H54 (cell line): ENCODE results near the gene RERE.
"Not testable (repeated sequence)": the region's sequence is repeated elsewhere in the genome, so short reads cannot be mapped to it uniquely, and the experiment has no call there.

Source experiments
- DNase-seq: peaks from one replicate; pipeline ENCODE4 v3.0.0; 2011; ENCODE audit warnings: low spot score, mixed read lengths; ENCODE audit not compliant: insufficient read length
- FAIRE-seq: peaks from 3 replicates; lab custom pipeline; 2011; peaks lifted over from hg19 to GRCh38; lab: Jason Lieb, UNC
- POLR2A ChIP-seq: IDR thresholded peaks from 2 replicates; pipeline ENCODE4 v1.6.1; 2011; ENCODE audit warnings: low read depth, mild to moderate bottlenecking, low read length

The RERE gene

GRCh38 chr1:8629241-8630091 lies 188.0 kb downstream of the RERE start:
- no peak for DNase-seq
- no peak for FAIRE-seq
- no peak for TF ChIP-seq POLR2A

- FAIRE-seq (no peak), DNase-seq (no peak)
- no peak for TF ChIP-seq POLR2A
Observed at GRCh38 chr1:8628606-8629005, 188.8 kb downstream of the RERE start.

- TF ChIP-seq POLR2A, result no peak
Observed at GRCh38 chr1:8627728-8628127, 189.7 kb downstream of the RERE start.

GRCh38 chr1:8625981-8626898 lies 191.2 kb downstream of the RERE start:
- TF ChIP-seq POLR2A, result no peak
- FAIRE-seq, result peak; percentile 81
- peak; percentile 3 for DNase-seq

More at GRCh38 chr1:8627728-8628127, 189.7 kb downstream of the RERE start:
- DNase-seq, result no peak
- no peak for FAIRE-seq

GRCh38 chr1:8625491-8625890 lies 191.9 kb downstream of the RERE start:
- no peak for TF ChIP-seq POLR2A
- FAIRE-seq, result no peak
- DNase-seq, result no peak

GRCh38 chr1:8623651-8624192 lies 193.7 kb downstream of the RERE start:
- not testable (repeated sequence) for DNase-seq
- FAIRE-seq, result peak; percentile 73

- DNase-seq, result not testable (repeated sequence)
- peak; percentile 65 for FAIRE-seq
Observed at GRCh38 chr1:8621785-8622348, 195.6 kb downstream of the RERE start.

GRCh38 chr1:8621034-8621582 lies 196.3 kb downstream of the RERE start:
- DNase-seq, result not testable (repeated sequence)
- FAIRE-seq, result peak; percentile 83

GRCh38 chr1:8619917-8620502 lies 197.4 kb downstream of the RERE start:
- DNase-seq, result not testable (repeated sequence)
- peak; percentile 52 for FAIRE-seq

- FAIRE-seq, result not testable (repeated sequence)
Observed at GRCh38 chr1:8619419-8619818, 198.0 kb downstream of the RERE start.

GRCh38 chr1:8616791-8617190 lies 200.6 kb downstream of the RERE start:
- not testable (repeated sequence) for FAIRE-seq
- DNase-seq, result peak; percentile 6

More at GRCh38 chr1:8619419-8619818, 198.0 kb downstream of the RERE start:
- not testable (repeated sequence) for DNase-seq

- FAIRE-seq, result peak; percentile 23
Observed at GRCh38 chr1:8611634-8612515, 205.6 kb downstream of the RERE start.

GRCh38 chr1:8607906-8608305 lies 209.5 kb downstream of the RERE start:
- DNase-seq (no peak), FAIRE-seq (no peak)
- TF ChIP-seq POLR2A, result no peak

More at GRCh38 chr1:8611634-8612515, 205.6 kb downstream of the RERE start:
- DNase-seq, result not testable (repeated sequence)
